ES-I3 (cell line): Measurements from ENCODE around the gene SCAF11.
A peak's percentile ranks its signal among the peaks of the same experiment; 100 is the strongest.
"Not testable (repeated sequence)": the region's sequence is repeated elsewhere in the genome, so short reads cannot be mapped to it uniquely, and the experiment has no call there.

ENCODE experiments used
- H3K36me3 ChIP-seq: 2 replicates; pipeline ENCODE4 v1.6.1; 2013; ENCODE audit warnings: mild to moderate bottlenecking, low read length, control low read depth, moderate library complexity; ENCODE audit not compliant: insufficient read depth
- H3K4me1 ChIP-seq: 2 replicates; pipeline ENCODE4 v1.6.1; 2013; ENCODE audit warnings: mild to moderate bottlenecking, control low read depth, low read length; ENCODE audit not compliant: insufficient read depth
- H3K9ac ChIP-seq: 2 replicates; pipeline ENCODE4 v1.6.1; 2013; ENCODE audit warnings: low read depth, mild to moderate bottlenecking, low read length, moderate library complexity
- H3K9me3 ChIP-seq: 2 replicates; pipeline ENCODE4 v1.6.1; 2013; ENCODE audit warnings: mild to moderate bottlenecking, low read length, moderate library complexity; ENCODE audit not compliant: control insufficient read depth, insufficient read depth

Gene SCAF11

GRCh38 chr12:45990468-45991283 is at the start of gene SCAF11:
SCAF11 (minus strand) TSS chr12:45990574; CDS start chr12:45964167, 26,407 bp downstream.
- no peaks in the 10 kb centered on the region; the same call in 1 of the 2 replicates for H3K4me1 ChIP-seq
- H3K36me3 ChIP-seq: no peaks in the 10 kb centered on the region
- H3K9me3 ChIP-seq: peaks cover 3% of the 10 kb centered on the region; the same call in 1 of the 2 replicates
- peak within 1 kb of the TSS; percentile 85 for H3K9ac ChIP-seq

GRCh38 chr12:46037066-46037465 is 46.7 kb upstream of the SCAF11 start:
- not testable (repeated sequence) for H3K9ac ChIP-seq, H3K4me1 ChIP-seq, H3K9me3 ChIP-seq, H3K36me3 ChIP-seq

DNA sequence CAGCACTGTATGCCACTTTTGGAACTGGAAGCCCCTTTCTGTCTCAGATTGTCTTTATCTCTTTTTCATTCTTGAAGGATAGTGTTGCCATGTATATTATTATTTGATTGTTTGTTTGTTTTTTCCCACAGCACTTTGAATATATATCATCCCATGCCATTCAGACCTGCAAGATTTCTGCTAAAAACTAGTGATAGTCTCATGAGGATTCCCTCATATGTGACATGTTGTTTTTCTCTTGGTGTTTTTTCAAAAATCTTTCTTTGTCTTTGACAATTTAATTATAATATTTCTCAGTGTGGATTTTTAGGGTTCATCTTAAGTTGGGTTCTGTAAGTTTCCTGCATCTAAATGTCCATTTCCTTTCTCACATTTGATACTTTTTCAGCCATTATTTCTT is 36.8 kb upstream of the SCAF11 start:
- no peaks in the 10 kb centered on the region for H3K36me3 ChIP-seq
- H3K4me1 ChIP-seq: no peaks in the 10 kb centered on the region
- no peak overlapping the region for H3K9ac ChIP-seq
- H3K9me3 ChIP-seq: peaks cover 5% of the 10 kb centered on the region

GRCh38 chr12:46024099-46024498 is 33.7 kb upstream of the SCAF11 start:
- no peaks in the 10 kb centered on the region for H3K4me1 ChIP-seq
- peaks cover 5% of the 10 kb centered on the region for H3K9me3 ChIP-seq
- H3K36me3 ChIP-seq: no peaks in the 10 kb centered on the region
- no peak overlapping the region for H3K9ac ChIP-seq

GRCh38 chr12:46020768-46021167 is 30.4 kb upstream of the SCAF11 start:
- Histone ChIP-seq H3K36me3 (no peaks in the 10 kb centered on the region), H3K9ac (no peak overlapping the region), H3K4me1 (no peaks in the 10 kb centered on the region), H3K9me3 (peaks cover 10% of the 10 kb centered on the region)

DNA sequence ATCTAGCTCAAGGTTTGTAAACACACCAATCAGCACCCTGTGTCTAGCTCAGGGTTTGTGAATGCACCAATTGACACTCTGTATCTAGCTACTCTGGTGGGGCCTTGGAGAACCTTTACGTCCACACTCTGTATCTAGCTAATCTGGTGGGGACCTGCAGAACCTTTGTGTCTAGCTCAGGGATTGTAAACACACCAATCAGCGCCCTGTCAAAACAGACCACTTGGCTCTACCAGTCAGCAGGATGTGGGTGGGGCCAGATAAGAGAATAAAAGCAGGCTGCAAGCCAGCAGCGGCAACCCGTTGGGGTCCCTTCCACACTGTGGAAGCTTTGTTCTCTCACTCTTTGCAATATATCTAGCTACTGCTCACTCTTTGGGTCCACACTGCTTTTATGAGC is 28.3 kb upstream of the SCAF11 start:
- not testable (repeated sequence) for H3K4me1 ChIP-seq, H3K9me3 ChIP-seq, H3K36me3 ChIP-seq, H3K9ac ChIP-seq

DNA sequence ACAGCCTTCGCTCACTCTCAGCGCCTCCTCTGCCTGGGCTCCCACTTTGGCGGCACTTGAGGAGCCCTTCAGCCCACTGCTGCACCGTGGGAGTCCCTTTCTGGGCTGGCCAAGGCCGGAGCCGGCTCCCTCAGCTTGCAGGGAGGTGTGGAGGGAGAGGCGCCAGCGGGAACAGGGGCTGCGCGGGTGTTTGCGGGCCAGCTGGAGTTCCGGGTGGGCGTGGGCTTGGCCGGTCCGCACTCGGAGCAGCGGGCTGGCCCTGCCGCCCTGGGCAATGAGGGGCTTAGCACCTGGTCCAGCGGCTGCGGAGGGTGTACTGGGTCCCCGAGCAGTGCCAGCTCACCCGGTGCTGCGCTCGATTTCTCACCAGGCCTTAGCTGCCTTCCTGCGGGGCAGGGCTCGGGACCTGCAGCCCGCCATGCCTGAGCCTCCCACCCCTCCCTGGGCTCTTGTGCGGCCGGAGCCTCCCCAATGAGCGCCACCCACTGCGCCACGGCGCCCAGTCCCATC is 27.5 kb upstream of the SCAF11 start:
- not testable (repeated sequence) for H3K36me3 ChIP-seq, H3K4me1 ChIP-seq, H3K9ac ChIP-seq, H3K9me3 ChIP-seq

DNA sequence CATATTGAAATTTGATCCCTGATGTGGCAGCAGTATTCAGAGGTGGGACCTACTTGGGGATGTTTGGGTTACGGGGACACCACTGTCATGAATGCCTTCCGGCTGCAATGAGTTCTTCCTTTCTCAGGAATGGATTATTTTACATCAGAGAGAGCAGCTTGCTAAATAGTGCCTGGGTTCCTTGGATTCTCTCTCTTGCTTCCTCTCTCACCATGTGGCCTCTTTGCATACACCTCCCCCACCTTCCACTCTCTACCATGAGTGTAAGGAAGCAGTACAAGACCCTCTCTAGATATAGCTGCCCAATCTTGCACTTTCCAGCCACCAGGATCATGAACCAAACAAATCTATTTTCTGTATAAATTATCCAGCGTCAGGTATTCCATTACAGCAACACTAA is 15.4 kb upstream of the SCAF11 start:
- H3K9ac ChIP-seq: no peak overlapping the region
- H3K4me1 ChIP-seq: peaks cover 7% of the 10 kb centered on the region; the same call in 1 of the 2 replicates
- H3K9me3 ChIP-seq: no peaks in the 10 kb centered on the region
- H3K36me3 ChIP-seq: no peaks in the 10 kb centered on the region

DNA sequence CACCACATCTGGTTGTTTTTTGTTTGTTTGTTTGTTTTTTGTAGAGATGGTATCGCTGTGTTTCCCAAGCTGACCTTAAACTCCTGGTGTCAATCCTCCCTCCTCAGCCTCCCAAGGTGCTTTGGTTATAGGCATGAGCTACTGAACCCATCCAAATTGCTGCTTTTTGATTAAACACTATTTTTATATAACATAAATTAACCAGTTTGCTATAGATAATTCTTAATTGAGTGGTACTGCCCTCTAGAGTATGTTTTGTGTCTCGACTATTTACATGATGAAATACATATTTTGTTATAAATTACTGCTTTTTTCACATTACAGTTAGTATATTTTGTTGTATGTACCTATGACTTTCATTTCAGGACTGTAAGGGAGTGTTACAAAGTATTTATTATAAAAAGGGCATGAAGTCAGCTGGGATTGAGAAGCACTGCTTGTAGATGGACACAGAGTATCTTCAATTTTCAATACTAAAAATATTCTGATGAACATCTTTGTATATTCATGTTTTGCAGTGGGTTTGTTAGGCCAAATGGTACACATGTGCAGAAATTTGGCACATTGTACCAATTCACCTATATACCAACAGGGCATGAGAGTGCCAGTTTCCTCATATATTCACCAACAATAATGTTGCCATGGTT is 14.9 kb upstream of the SCAF11 start:
- Histone ChIP-seq H3K9ac (no peak overlapping the region), H3K36me3 (no peaks in the 10 kb centered on the region), H3K4me1 (peaks cover 7% of the 10 kb centered on the region; the same call in 1 of the 2 replicates), H3K9me3 (no peaks in the 10 kb centered on the region)

DNA sequence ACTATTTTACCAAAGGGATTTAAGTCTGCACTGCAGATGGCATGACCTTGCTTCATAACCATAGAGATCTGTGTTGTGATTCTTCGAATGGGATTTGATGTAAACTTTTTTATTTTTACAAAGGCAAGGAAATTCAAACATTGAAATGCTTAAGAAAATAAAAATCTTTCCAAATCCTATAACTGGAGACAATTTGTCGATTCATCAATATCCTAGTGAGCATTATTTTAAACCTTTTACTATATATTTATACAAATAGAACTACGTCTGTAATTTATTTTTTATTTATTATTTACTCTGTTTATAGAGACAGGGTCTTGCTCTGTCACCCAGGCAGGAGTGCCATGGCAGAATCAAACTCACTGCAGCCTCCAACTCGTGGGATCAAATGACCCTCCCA is 14.3 kb upstream of the SCAF11 start:
- H3K36me3 ChIP-seq: no peaks in the 10 kb centered on the region

GRCh38 chr12:46000076-46000475 is 9.7 kb upstream of the SCAF11 start:
- H3K4me1 ChIP-seq, H3K9ac ChIP-seq, H3K36me3 ChIP-seq, H3K9me3 ChIP-seq: not testable (repeated sequence)

More for the DNA sequence above, 14.3 kb upstream of the SCAF11 start:
- peaks cover 7% of the 10 kb centered on the region; the same call in 1 of the 2 replicates for H3K4me1 ChIP-seq
- H3K9ac ChIP-seq: no peak overlapping the region
- no peaks in the 10 kb centered on the region; the same call in 1 of the 2 replicates for H3K9me3 ChIP-seq

- no peaks in the 10 kb centered on the region for H3K36me3 ChIP-seq
- H3K4me1 ChIP-seq: no peaks in the 10 kb centered on the region
Observed at GRCh38 chr12:45994736-45995135, 4.4 kb upstream of the SCAF11 start.

GRCh38 chr12:45991284-45992249 is 1.2 kb upstream of the SCAF11 start:
- Histone ChIP-seq H3K4me1 (no peaks in the 10 kb centered on the region; the same call in 1 of the 2 replicates), H3K9ac (peak overlapping the region; percentile 62), H3K36me3 (no peaks in the 10 kb centered on the region), H3K9me3 (peaks cover 3% of the 10 kb centered on the region; the same call in 1 of the 2 replicates)

More at GRCh38 chr12:45994736-45995135, 4.4 kb upstream of the SCAF11 start:
- peaks cover 3% of the 10 kb centered on the region; the same call in 1 of the 2 replicates for H3K9me3 ChIP-seq
- H3K9ac ChIP-seq: no peak overlapping the region
